Measurements from ENCODE around the gene FAM221B.

FAM221B gene

DNA sequence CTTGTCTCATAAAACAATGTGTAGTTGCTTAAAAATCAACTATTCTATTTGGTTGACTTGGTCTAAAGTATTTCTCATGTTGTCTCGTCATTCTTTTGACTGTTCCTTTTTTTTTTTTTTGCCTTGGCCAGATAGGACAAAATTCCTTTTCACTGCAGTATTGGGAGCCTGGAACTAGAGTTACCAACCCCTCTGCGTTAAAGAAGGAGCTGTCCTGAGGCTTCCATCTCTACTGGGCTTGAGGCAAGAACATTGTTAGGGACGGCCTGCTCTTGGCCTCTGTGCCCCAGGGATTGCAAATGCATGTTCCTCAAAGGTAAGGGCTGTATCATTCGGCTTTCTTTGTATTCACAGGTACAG lies 38.5 kb downstream of the FAM221B start:
- DNase-seq: no peak

- no peak for DNase-seq
Observed at GRCh38 chr9:35789541-35789940, 39.0 kb downstream of the FAM221B start.

- no peak for DNase-seq
Observed at GRCh38 chr9:35783418-35783817, 45.1 kb downstream of the FAM221B start.

DNA sequence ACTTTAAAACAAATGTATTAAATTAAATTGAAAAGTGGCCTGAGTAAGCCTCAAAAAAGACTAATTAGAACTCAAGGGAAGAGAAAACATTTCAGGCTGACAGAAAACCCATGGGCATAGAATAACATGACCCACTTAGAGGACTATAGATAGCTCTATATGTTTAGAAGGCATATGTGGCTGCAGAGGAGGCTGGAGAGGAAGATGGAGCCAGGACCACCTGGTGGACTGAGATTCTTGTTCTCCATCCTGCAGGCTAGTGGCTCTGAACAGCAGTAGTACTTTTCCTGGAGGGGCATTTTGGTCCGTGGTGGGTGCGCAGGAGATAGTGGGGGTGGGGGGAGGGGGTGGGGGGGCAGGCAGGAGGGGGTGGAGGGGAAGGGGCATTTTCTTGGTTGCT lies 47.5 kb downstream of the FAM221B start:
- no peak for DNase-seq

DNA sequence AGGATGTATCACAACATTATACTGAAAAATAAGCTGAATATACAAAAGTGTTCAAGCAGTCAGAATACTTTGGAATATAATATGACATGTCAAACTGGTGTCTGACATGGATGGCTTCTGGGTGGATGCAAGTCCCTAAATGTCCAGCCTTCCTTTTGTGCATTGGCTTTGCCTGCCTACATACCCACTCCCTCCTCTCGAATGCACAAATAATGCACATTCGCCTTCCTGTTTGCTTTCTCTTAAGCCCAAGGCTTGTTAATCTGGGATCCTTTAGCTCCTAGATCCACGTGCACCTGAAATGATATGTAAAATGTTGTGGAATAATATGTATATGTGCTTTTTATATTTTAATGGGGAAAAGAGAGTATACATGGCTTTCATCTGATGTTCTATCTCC lies 50.0 kb downstream of the FAM221B start:
- no peak for DNase-seq

DNA sequence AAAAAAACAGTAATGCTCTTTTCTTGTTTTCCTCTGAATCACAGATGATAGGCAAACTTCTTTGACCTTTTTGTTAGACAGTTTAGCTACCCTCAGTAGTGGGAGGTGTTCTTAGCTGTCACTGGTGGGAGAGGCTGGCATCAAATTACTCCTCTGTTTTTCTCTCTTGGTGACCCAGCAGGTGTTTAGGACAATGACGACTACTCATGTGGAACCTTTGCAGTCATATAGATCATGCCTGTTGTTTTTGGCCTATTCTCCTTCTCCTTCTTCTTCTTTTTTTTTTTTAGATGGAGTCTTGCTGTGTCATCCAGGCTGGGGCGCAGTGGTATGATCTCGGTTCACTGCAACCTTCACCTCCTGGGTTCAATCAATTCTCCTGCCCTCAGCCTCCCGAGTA lies 52.5 kb downstream of the FAM221B start:
- DNase-seq: no peak

- no peak for DNase-seq
Observed at GRCh38 chr9:35774907-35775635, 53.5 kb downstream of the FAM221B start.

DNA sequence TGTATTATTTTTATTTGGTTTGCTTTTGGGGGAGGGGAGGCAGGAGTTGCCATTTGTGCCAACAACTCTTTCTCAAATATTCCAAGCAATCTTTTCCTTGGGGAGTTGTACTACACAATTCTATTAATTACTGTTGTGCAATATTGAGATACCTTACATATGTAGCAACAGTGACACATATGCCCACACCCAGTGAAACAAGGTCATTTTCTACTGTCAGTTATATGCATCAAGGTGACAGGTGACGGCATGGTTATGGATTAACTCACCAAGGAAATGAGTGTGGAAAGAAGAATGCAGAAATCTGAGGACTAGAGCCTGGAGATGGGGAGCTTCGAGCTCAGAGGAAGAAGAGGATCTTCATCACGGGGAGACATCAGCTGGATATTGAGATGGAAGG lies 56.6 kb downstream of the FAM221B start:
- DNase-seq: no peak

DNA sequence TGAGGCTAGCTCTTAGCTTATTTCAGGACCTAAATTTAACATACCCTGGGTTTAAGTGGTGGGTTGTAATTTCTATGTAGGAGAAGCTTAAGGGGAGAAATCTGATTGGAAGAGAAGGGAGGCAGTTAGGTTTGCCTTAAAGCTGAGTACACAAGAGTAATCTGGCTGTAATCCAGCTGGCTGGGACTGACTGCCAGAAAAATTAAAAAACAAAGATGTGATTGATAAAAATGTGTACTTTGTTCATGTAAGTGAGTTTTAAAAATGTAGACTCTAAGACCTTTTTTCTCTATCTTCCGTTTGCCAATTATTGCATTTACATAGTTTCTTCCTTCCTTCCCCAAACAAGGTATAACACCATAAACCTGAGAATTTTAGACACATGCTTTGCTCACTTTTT lies 57.0 kb downstream of the FAM221B start:
- DNase-seq: no peak

DNA sequence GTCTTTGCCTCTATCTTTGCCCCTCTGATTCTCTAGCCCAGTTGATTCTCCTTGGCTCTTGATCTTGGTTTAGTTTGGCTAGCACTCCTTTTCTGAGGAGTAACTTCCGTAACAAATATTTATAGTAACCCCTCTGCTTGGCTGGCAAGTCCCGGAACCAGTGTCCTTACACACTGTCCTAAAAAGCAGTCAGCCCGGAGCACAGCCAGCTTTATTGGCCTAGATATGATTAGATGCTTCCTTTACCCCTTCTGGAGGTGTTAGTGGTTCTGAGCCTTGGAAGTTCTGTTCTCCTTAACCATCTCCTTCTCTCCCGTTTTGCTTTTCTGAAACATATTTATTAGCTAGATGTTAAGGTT lies 57.5 kb downstream of the FAM221B start:
- no peak for DNase-seq

- no peak for DNase-seq
Observed at GRCh38 chr9:35769763-35770162, 58.8 kb downstream of the FAM221B start.

DNA sequence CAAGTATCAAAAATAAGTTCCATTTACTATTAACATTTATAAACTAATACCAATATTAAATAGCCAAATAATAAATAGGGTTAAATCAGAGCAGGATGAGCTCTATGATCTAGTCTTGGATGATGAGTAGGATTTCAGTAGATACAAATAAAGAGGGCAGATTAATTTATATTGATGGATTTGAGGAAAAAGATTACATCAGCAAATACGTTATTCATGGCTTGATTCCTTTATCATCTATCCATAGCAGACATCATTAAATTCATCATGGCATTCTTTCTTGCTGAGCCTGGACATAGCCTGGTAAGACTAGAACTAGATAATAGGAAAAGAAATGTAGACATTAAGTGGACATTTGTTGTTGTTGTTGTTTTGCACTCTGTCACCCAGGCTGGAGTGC lies 61.1 kb downstream of the FAM221B start:
- no peak for DNase-seq

DNA sequence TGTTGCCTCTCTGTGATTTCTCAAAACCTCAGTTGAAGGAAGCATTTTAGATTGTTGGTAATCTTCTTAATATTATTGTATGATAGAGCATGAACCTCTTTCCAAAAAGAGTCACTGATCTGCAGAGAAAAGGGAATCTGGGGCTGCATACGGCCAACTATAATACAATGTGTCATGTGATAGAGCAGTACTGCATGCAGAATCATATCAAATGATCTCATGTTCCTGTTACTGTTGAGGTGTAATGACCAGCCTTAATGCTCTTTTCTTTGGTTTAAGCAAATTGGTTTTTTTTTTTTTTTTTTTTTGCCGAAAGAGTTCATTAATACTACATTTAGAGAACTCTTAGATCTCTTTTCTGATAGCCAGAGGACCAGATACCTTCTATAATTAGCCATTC lies 61.5 kb downstream of the FAM221B start:
- DNase-seq: no peak
